ENCODE measurements around the gene FFAR3.
"Not testable (repeated sequence)": the region's sequence is repeated elsewhere in the genome, so short reads cannot be mapped to it uniquely, and the experiment has no call there.

The FFAR3 gene

DNA sequence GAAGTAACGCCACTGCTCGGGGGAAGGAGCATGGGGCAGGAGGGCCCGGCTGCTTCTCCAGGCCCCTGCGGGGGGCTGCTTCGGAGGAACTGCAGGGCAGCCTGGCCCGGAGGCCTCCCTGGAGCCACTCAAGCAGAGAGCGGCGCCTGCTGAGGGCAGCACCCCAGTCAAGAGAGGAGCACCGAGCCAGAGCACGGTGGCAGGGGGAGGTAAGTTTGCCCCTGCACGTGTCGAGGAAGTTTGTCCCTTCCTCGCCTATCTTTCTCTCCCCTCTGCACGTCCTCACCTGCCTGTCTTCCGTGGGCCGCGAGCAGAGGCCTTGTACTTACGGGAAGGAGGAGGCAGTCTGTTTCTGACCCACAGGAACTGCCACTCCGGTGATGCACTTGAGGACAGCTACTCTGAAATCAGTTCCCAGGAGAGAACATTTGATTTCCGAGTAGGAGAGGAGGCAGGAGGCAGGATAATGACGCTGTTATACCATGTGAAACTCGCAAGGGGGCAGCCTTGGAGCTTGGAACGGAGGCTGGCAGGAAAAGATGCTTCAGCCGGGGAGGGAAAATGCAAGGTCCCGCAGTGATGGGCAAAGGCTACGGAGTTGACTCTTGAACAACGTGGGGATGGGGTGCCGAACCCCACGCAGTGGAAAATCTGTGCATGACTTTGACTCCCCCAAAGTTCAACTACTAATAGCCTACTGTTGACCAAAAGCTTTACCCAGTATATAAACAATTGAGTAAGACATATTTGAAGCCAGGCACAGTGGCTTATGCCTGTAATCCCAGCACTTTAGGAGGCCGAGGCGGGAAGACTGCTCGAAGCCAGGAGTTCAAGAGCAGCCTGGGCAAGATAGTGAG lies 5.6 kb upstream of the FFAR3 start:
- Mint-ChIP-seq H3K9me3 (no peaks in the 10 kb centered on the region), H3K4me3 (no peak overlapping the region), H3K27ac (no peak overlapping the region), H3K27me3 (peaks cover 16% of the 10 kb centered on the region), H3K36me3 (no peaks in the 10 kb centered on the region), H3K4me1 (peaks cover 46% of the 10 kb centered on the region)
- ATAC-seq = peak; percentile 64

DNA sequence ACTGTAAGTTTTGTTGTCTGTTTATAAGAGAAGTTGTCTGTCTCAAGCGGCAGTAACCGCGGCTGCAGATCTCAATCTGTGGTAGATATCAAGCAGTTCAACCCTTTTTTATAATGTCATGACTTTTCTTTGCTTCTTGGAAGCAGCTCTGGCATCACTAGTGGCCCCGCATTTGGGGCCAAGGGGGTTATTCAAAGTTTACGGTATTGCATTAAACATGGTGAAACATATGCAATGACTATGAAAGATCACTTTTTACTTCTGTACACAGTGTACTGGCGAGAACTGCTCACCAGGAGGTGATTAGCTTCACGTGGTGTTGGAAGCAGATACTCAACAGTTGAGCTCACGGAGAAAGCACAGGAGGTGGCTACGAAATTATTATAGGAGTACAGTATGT lies 4.6 kb upstream of the FFAR3 start:
- no peak overlapping the region for H3K27ac Mint-ChIP-seq
- H3K36me3 Mint-ChIP-seq = no peaks in the 10 kb centered on the region
- peaks cover 25% of the 10 kb centered on the region for H3K27me3 Mint-ChIP-seq
- H3K4me1 Mint-ChIP-seq = peaks cover 43% of the 10 kb centered on the region
- H3K4me3 Mint-ChIP-seq = no peak overlapping the region
- no peak for ATAC-seq
- no peaks in the 10 kb centered on the region for H3K9me3 Mint-ChIP-seq

DNA sequence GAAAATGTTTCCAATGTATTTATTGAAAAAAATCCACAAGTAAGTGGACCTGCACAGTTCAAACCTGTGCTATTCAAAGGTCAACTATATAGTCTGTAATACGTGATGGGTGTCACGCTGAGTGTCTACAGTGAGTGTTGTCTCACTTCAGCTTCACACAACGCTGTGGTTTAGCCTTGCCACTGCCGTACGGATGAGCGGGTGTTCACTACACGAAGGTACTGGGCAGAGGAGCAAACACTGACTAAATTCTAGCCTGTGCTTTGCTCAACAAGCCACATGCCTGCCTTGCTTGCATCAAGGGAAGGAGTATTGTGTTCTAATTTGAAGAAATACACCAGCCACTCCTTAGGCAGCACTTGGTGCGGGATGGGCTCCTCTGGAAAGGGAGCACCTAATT lies 3.4 kb upstream of the FFAR3 start:
- ATAC-seq = no peak
- no peak overlapping the region for H3K27ac Mint-ChIP-seq
- H3K27me3 Mint-ChIP-seq = peaks cover 25% of the 10 kb centered on the region
- H3K4me1 Mint-ChIP-seq = peaks cover 31% of the 10 kb centered on the region
- no peaks in the 10 kb centered on the region for H3K9me3 Mint-ChIP-seq
- no peak overlapping the region for H3K4me3 Mint-ChIP-seq
- no peaks in the 10 kb centered on the region for H3K36me3 Mint-ChIP-seq

GRCh38 chr19:35355791-35356460 lies 2.3 kb upstream of the FFAR3 start:
- Mint-ChIP-seq H3K27me3 (peaks cover 27% of the 10 kb centered on the region), H3K4me3 (no peak overlapping the region), H3K9me3 (no peaks in the 10 kb centered on the region), H3K27ac (no peak overlapping the region), H3K36me3 (no peaks in the 10 kb centered on the region), H3K4me1 (peaks cover 20% of the 10 kb centered on the region)
- no peak for ATAC-seq

GRCh38 chr19:35358834-35359233 lies 574 bp downstream of the FFAR3 start:
- not testable (repeated sequence) for H3K4me1 Mint-ChIP-seq, H3K9me3 Mint-ChIP-seq, H3K36me3 Mint-ChIP-seq, H3K27ac Mint-ChIP-seq, H3K4me3 Mint-ChIP-seq, ATAC-seq
- peaks cover 57% of the 10 kb centered on the region for H3K27me3 Mint-ChIP-seq

GRCh38 chr19:35359395-35359794 lies 1.1 kb downstream of the FFAR3 start:
- not testable (repeated sequence) for H3K36me3 Mint-ChIP-seq, ATAC-seq

DNA sequence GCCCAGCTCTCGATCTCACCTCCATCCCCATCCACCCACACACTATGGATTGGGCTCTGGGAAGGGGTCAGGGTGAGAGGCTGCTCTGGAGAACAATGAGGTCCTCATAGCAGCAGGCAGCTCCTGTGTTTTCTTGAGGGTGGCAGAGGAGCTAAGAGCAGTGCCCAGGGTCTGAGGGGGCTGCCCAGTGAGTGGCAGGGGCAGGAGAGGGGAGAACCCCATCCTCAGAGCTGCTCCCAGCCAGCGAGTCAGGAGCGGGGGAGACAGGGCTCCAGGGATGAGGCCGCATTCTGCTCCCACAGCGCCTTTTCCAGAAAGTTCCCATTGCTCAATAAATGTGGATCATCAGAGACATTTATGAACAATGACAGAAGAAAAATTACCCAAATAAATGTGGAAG lies 1.8 kb downstream of the FFAR3 start:
- not testable (repeated sequence) for H3K4me3 Mint-ChIP-seq, ATAC-seq, H3K9me3 Mint-ChIP-seq, H3K4me1 Mint-ChIP-seq, H3K27ac Mint-ChIP-seq, H3K36me3 Mint-ChIP-seq
- peaks cover 67% of the 10 kb centered on the region for H3K27me3 Mint-ChIP-seq

More at GRCh38 chr19:35359395-35359794, 1.1 kb downstream of the FFAR3 start:
- not testable (repeated sequence) for H3K9me3 Mint-ChIP-seq, H3K4me1 Mint-ChIP-seq, H3K27ac Mint-ChIP-seq, H3K4me3 Mint-ChIP-seq
- peaks cover 62% of the 10 kb centered on the region for H3K27me3 Mint-ChIP-seq

DNA sequence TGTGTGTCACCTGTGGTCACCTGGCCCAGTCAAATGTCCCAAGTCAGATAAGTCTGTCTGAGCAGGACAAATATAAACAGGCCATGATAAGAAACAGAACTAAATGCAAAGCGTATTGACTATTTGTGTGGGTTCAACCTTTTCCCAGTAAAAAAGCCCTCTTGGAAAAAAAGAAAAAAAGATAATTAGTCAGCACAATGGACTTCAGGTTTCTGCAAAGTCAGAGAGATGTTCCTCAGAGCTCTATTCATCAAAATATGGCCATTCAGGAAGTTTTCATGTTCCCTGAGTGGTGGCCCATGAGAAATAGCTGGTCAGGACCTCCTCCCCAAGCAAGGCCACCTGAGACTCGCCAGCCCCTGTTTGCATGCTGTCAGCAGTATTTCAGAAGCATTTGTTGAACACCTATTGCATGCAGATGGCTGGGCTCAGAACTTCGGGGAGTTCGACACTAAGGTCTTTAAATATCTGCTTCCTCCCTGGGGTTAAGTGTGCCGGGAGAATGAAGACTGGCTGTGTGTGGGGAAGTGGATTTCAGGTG lies 2.7 kb downstream of the FFAR3 start:
- peaks cover 68% of the 10 kb centered on the region for H3K27me3 Mint-ChIP-seq
- H3K27ac Mint-ChIP-seq = no peak overlapping the region
- no peaks in the 10 kb centered on the region for H3K9me3 Mint-ChIP-seq
- no peak overlapping the region for H3K4me3 Mint-ChIP-seq
- no peaks in the 10 kb centered on the region for H3K36me3 Mint-ChIP-seq
- peaks cover 7% of the 10 kb centered on the region for H3K4me1 Mint-ChIP-seq
- ATAC-seq = no peak

DNA sequence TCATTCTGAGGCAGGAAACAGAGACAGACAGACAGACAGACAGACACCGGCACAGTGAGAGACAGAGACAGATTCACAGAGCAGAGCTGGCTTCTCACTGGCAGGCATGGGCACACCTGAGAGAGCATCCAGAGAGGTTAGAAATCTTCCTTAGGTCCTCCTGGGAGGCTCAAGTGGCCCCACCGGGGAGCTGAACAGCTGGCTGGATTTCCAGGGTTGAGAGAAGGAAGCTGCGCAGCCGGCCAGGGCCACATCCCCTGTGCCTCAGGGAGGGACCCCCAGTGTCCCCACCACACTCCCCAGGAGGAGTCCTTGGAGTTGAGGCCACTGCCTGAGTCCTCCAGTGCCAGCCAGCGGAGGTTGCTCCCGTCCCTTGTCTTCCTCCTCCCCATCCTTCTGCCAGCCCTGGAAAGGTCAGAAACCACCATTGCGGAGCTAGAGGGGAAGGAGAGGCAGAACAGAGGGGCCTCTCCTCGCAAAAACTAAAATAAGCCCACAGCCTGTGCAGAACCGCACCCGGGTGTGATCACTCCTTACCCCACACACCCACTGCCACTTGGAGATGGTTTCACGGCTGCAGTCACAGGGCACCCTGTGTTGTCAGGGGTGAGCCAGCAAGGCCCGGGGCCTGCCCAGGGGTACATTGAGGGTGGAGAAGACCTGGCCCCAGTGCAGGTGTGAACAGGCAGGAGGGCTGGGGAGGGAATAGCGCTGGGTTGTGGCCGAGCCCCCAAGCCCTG lies 4.2 kb downstream of the FFAR3 start:
- no peaks in the 10 kb centered on the region for H3K9me3 Mint-ChIP-seq
- peaks cover 61% of the 10 kb centered on the region for H3K27me3 Mint-ChIP-seq
- H3K36me3 Mint-ChIP-seq = no peaks in the 10 kb centered on the region

DNA sequence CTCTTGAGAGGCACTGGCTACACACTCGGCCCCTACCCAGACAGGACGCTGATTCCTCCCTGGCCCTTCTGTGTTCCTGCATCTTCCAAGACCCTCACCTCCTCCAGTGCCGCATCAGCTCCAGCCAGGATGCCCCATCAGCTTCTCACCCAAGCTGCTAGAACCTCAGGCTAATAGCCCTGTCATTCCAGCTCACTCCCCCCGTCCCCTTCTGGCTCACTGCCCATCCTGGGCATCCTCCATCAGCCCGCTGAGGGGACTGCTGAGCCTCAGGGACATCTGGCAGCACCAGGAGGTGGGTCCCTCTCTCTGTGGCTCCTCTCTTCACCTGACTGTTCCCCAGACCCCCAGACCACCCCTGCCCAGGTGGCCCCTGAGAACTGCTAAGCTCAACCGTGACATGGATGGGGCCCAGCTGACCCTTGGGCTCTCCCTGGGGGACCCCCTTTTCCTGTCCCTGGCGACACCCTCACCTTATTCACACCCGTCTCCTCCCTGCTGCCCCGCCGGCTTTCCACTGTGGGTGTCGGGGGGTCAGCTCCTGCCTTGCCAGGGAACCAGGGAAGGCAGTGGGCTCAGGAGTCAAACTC lies 4.8 kb downstream of the FFAR3 start:
- Mint-ChIP-seq H3K9me3 (no peaks in the 10 kb centered on the region), H3K4me3 (no peak overlapping the region), H3K4me1 (peaks cover 4% of the 10 kb centered on the region), H3K27ac (no peak overlapping the region), H3K27me3 (peaks cover 54% of the 10 kb centered on the region), H3K36me3 (no peaks in the 10 kb centered on the region)
- peak; percentile 34 for ATAC-seq

More for the DNA sequence above, 4.2 kb downstream of the FFAR3 start:
- Mint-ChIP-seq H3K27ac (no peak overlapping the region), H3K4me3 (no peak overlapping the region), H3K4me1 (peaks cover 7% of the 10 kb centered on the region)
- ATAC-seq = no peak

DNA sequence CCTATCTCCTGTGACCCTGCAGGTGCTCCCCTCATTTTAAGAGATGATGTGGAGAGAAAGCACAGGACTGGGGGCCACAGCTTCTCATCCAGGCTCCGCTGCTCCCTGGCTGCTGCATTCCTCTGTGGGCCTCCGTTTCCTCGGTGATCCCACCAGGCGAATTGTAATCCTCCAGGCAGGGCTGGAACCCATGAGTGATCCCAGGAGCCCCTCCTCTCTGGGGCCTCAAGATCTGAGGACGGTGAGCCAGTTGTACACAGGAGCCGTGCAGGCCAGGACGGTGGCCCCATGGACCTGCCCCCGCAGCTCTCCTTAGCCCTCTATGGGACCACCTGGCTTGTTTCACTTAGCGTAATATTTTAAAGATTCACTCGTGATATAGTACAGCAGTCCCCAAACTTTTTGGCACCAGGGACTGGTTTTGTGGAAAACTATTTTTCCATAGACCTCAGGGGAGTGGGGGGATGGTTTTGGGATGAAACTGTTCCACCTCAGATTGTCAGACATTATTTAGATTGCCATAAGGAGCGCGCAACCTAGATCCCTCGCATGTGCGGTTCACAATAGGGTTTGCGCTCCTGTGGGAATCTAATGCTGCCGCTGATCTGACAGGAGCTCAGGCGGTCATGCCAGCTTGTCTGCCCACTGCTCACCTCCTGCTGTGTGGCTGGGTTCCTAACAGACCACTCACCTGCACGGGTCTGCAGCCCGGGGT lies 5.6 kb downstream of the FFAR3 start:
- no peaks in the 10 kb centered on the region for H3K36me3 Mint-ChIP-seq

GRCh38 chr19:35365303-35365702 lies 7.0 kb downstream of the FFAR3 start:
- peaks cover 48% of the 10 kb centered on the region for H3K27me3 Mint-ChIP-seq
- no peak overlapping the region for H3K27ac Mint-ChIP-seq
- ATAC-seq = no peak
- peaks cover 5% of the 10 kb centered on the region for H3K9me3 Mint-ChIP-seq
- no peak overlapping the region for H3K4me3 Mint-ChIP-seq
- H3K4me1 Mint-ChIP-seq = no peaks in the 10 kb centered on the region
- H3K36me3 Mint-ChIP-seq = peaks cover 7% of the 10 kb centered on the region

More for the DNA sequence above, 5.6 kb downstream of the FFAR3 start:
- Mint-ChIP-seq H3K27me3 (peaks cover 48% of the 10 kb centered on the region), H3K4me1 (no peaks in the 10 kb centered on the region), H3K4me3 (no peak overlapping the region), H3K9me3 (no peaks in the 10 kb centered on the region), H3K27ac (no peak overlapping the region)
- no peak for ATAC-seq

GRCh38 chr19:35368378-35368777 lies 10.1 kb downstream of the FFAR3 start:
- Mint-ChIP-seq H3K27me3 (peaks cover 22% of the 10 kb centered on the region), H3K36me3 (peaks cover 7% of the 10 kb centered on the region), H3K4me3 (no peak overlapping the region), H3K4me1 (no peaks in the 10 kb centered on the region), H3K9me3 (peaks cover 5% of the 10 kb centered on the region), H3K27ac (no peak overlapping the region)
- ATAC-seq = no peak

GRCh38 chr19:35369522-35369921 lies 11.3 kb downstream of the FFAR3 start:
- H3K9me3 Mint-ChIP-seq = peaks cover 5% of the 10 kb centered on the region
- peaks cover 10% of the 10 kb centered on the region for H3K27me3 Mint-ChIP-seq
- H3K36me3 Mint-ChIP-seq = peaks cover 7% of the 10 kb centered on the region
- H3K27ac Mint-ChIP-seq = no peak overlapping the region
- peaks cover 9% of the 10 kb centered on the region for H3K4me1 Mint-ChIP-seq
- no peak overlapping the region for H3K4me3 Mint-ChIP-seq
- ATAC-seq = no peak

Data from stimulated activated memory B cell treated with anti-CD40 and anti-IgM and Interleukin-4, amounts not matched to agents 10 μg/mL and 1 μg/mL and 100 μg/mL, for 72 hours (primary cell).